ENCODE results near the gene NPTX1. TPM values are rescaled to one million over a fixed set of nuclear protein-coding genes. Genes with fewer than 3 reads are reported as not detected.

NPTX1 gene
- total and polyA plus RNA-seq, 4 donors, result under 0.01 TPM; not detected in 3

GRCh38 chr17:80428796-80429195 is 47.6 kb downstream of the NPTX1 start:
- Histone ChIP-seq H3K4me3 (ENCODE audit: low read depth in 1 of 3, low read length in 3 of 3) (no peak overlapping the region), H3K36me3 (ENCODE audit: control insufficient read depth in 4 of 4, insufficient read depth in 3 of 4, low read depth in 1 of 4, low read length in 3 of 4) (peaks cover 0 to 2% (median 0%) of the 10 kb centered on the region in 4 donors), H3K9ac (ENCODE audit: low read depth in 1 of 2, low read length in 2 of 2) (no peak overlapping the region), H3K27me3 (ENCODE audit: control insufficient read depth in 4 of 4, insufficient read depth in 4 of 4, low read length in 3 of 4) (no peaks in the 10 kb centered on the region), H3K4me1 (ENCODE audit: control insufficient read depth in 4 of 4, insufficient read depth in 4 of 4, low read length in 3 of 4) (peaks cover 0 to 3% (median under 1%) of the 10 kb centered on the region in 4 donors), H3K9me3 (ENCODE audit: control insufficient read depth in 4 of 4, low read length in 3 of 4) (no peaks in the 10 kb centered on the region), H3K27ac (ENCODE audit: low read depth in 1 of 2, low read length in 2 of 2) (no peak overlapping the region)
- WGBS, result 93% methylated on average over 11 of the region's 11 CpGs
- DNase-seq (ENCODE audit: low spot score), result no peak
- no peak for TF ChIP-seq TAF1 (conservative IDR thresholded peaks at IDR 0.05)

GRCh38 chr17:80428363-80428762 is 48.0 kb downstream of the NPTX1 start:
- Histone ChIP-seq H3K4me3 (ENCODE audit: low read depth in 1 of 3, low read length in 3 of 3) (no peak overlapping the region), H3K9ac (ENCODE audit: low read depth in 1 of 2, low read length in 2 of 2) (no peak overlapping the region), H3K27me3 (ENCODE audit: control insufficient read depth in 4 of 4, insufficient read depth in 4 of 4, low read length in 3 of 4) (no peaks in the 10 kb centered on the region), H3K9me3 (ENCODE audit: control insufficient read depth in 4 of 4, low read length in 3 of 4) (no peaks in the 10 kb centered on the region), H3K4me1 (ENCODE audit: control insufficient read depth in 4 of 4, insufficient read depth in 4 of 4, low read length in 3 of 4) (peaks cover 0 to 3% (median under 1%) of the 10 kb centered on the region in 4 donors), H3K27ac (ENCODE audit: low read depth in 1 of 2, low read length in 2 of 2) (no peak overlapping the region), H3K36me3 (ENCODE audit: control insufficient read depth in 4 of 4, insufficient read depth in 3 of 4, low read depth in 1 of 4, low read length in 3 of 4) (peaks cover 0 to 2% (median 0%) of the 10 kb centered on the region in 4 donors)
- WGBS, result 92% methylated on average over 12 of the region's 12 CpGs
- no peak for DNase-seq (ENCODE audit: low spot score)
- no peak for TF ChIP-seq EGR1 (IDR thresholded peaks at IDR 0.05; ENCODE audit: low read depth in 2 of 2)
- no peak for TF ChIP-seq FOXA1 (IDR thresholded peaks at IDR 0.05)
- no peak for TF ChIP-seq SP1 (IDR thresholded peaks at IDR 0.05)
- TF ChIP-seq NR2F2 (IDR thresholded peaks at IDR 0.05), result no peak
- TF ChIP-seq YY1 (IDR thresholded peaks at IDR 0.05), result no peak

GRCh38 chr17:80427366-80428282 is 48.8 kb downstream of the NPTX1 start:
- H3K36me3 ChIP-seq (ENCODE audit: control insufficient read depth in 4 of 4, insufficient read depth in 3 of 4, low read depth in 1 of 4, low read length in 3 of 4), result peaks cover 0 to 2% (median 0%) of the 10 kb centered on the region in 4 donors
- WGBS, result 92% methylated on average over 27 of the region's 27 CpGs
- no peak overlapping the region for H3K27ac ChIP-seq (ENCODE audit: low read depth in 1 of 2, low read length in 2 of 2)
- no peak for DNase-seq (ENCODE audit: low spot score)
- no peak overlapping the region for H3K9ac ChIP-seq (ENCODE audit: low read depth in 1 of 2, low read length in 2 of 2)
- no peaks in the 10 kb centered on the region for H3K9me3 ChIP-seq (ENCODE audit: control insufficient read depth in 4 of 4, low read length in 3 of 4)
- no peak for TF ChIP-seq GABPA (IDR thresholded peaks at IDR 0.05 in 1 of 2, conservative IDR thresholded peaks at IDR 0.05 in 1 of 2)
- TF ChIP-seq HNF4G (IDR thresholded peaks at IDR 0.05), result no peak
- TF ChIP-seq YY1 (IDR thresholded peaks at IDR 0.05), result no peak
- no peak for TF ChIP-seq EGR1 (IDR thresholded peaks at IDR 0.05; ENCODE audit: low read depth in 2 of 2)
- TF ChIP-seq ZBTB33 (IDR thresholded peaks at IDR 0.05), result no peak
- no peak for TF ChIP-seq TAF1 (conservative IDR thresholded peaks at IDR 0.05)
- no peak for TF ChIP-seq JUND (IDR thresholded peaks at IDR 0.05)
- TF ChIP-seq SP1 (IDR thresholded peaks at IDR 0.05), result no peak
- no peak for TF ChIP-seq FOXA2 (IDR thresholded peaks at IDR 0.05)
- TF ChIP-seq MAX (IDR thresholded peaks at IDR 0.05), result no peak
- TF ChIP-seq RXRA (IDR thresholded peaks at IDR 0.05), result no peak
- TF ChIP-seq CTCF (IDR thresholded peaks at IDR 0.05; ENCODE audit: low read depth, low read length, missing input control), result no peak
- TF ChIP-seq REST (IDR thresholded peaks at IDR 0.05), result no peak
- no peak for TF ChIP-seq HNF4A (conservative IDR thresholded peaks at IDR 0.05)
- no peak for TF ChIP-seq ATF3 (IDR thresholded peaks at IDR 0.05)
- no peak for TF ChIP-seq NR2F2 (IDR thresholded peaks at IDR 0.05)
- no peaks in the 10 kb centered on the region for H3K27me3 ChIP-seq (ENCODE audit: control insufficient read depth in 4 of 4, insufficient read depth in 4 of 4, low read length in 3 of 4)
- H3K4me1 ChIP-seq (ENCODE audit: control insufficient read depth in 4 of 4, insufficient read depth in 4 of 4, low read length in 3 of 4), result peaks cover 0 to 3% (median under 1%) of the 10 kb centered on the region in 4 donors
- no peak overlapping the region for H3K4me3 ChIP-seq (ENCODE audit: low read depth in 1 of 3, low read length in 3 of 3)
